SU-DHL-6 (cell line): ENCODE measurements around the gene MIEN1.

Source experiments
- EZH2phosphoT487 ChIP-seq: fragments of 200-600 bp; sonication (generic), shearing (Covaris generic); conservative IDR thresholded peaks from 2 replicates; pipeline ENCODE4 v1.6.1; 2018; ENCODE audit warnings: mild to moderate bottlenecking, antibody characterized with exemption, low read length, moderate library complexity, mixed read lengths
- TF ChIP-seq, protein P1 (sequence below): fragments of 200-600 bp; sonication (generic); IDR thresholded peaks from one replicate; pipeline ENCODE4 v1.5.1; 2017; ENCODE audit warnings: antibody characterized with exemption, mild to moderate bottlenecking, low read length, moderate library complexity; ENCODE audit not compliant: insufficient read depth, poor library complexity, severe bottlenecking

DNA sequence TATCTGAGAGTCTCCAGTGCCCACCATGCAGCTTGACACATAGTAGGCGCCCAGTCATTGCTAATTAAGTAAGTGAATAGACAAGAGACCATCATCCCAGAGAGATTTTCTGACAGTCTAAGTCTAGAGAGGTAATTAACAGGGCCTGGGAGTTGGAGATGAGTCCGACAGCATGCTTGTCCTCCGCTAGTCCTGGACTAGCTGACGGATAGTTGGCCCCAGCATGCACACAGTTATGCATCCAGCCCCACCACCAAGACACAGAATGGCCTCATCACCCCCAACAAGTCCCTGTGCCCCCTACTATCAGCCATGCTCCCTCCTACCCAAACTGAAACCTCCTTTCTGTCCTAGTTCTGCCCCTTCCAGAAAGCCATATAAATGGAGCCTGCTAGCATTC, 17.4 kb upstream of the MIEN1 start:
- TF ChIP-seq EZH2phosphoT487, result no peak
- TF ChIP-seq, protein P1, sequence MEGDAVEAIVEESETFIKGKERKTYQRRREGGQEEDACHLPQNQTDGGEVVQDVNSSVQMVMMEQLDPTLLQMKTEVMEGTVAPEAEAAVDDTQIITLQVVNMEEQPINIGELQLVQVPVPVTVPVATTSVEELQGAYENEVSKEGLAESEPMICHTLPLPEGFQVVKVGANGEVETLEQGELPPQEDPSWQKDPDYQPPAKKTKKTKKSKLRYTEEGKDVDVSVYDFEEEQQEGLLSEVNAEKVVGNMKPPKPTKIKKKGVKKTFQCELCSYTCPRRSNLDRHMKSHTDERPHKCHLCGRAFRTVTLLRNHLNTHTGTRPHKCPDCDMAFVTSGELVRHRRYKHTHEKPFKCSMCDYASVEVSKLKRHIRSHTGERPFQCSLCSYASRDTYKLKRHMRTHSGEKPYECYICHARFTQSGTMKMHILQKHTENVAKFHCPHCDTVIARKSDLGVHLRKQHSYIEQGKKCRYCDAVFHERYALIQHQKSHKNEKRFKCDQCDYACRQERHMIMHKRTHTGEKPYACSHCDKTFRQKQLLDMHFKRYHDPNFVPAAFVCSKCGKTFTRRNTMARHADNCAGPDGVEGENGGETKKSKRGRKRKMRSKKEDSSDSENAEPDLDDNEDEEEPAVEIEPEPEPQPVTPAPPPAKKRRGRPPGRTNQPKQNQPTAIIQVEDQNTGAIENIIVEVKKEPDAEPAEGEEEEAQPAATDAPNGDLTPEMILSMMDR, result no peak
